Suprapubic skin (tissue), 4 donors: ENCODE results near the gene YKT6.

Source experiments
- EP300 ChIP-seq: sonication (generic); formaldehyde crosslinking; IDR thresholded peaks from one replicate; pipeline ENCODE4 v1.6.1; 2017; ENCODE audit warnings: antibody characterized with exemption
- POLR2A ChIP-seq, 2 donors: fragments of 450-650 bp; IDR thresholded peaks; one replicate each; pipeline ENCODE4 v1.6.1; 2017; ENCODE audit warnings: antibody characterized with exemption in 2 of 2, mild to moderate bottlenecking in 2 of 2, moderate library complexity in 2 of 2
- POLR2AphosphoS5 ChIP-seq, 3 donors: sonication (generic); formaldehyde crosslinking; IDR thresholded peaks; one replicate each; pipeline ENCODE4 v1.6.1; 2017; ENCODE audit warnings: antibody characterized with exemption in 3 of 3
- TF ChIP-seq, protein P1 (sequence below), 2 donors: fragments of 200-600 bp in 1 of 2; fragments of 450-650 bp in 1 of 2; sonication (generic) in 1 of 2; IDR thresholded peaks; one replicate each; pipeline ENCODE4 v1.5.1; 2016 to 2019; ENCODE audit warnings: antibody characterized with exemption in 2 of 2, mild to moderate bottlenecking in 1 of 2, moderate library complexity in 1 of 2

DNA sequence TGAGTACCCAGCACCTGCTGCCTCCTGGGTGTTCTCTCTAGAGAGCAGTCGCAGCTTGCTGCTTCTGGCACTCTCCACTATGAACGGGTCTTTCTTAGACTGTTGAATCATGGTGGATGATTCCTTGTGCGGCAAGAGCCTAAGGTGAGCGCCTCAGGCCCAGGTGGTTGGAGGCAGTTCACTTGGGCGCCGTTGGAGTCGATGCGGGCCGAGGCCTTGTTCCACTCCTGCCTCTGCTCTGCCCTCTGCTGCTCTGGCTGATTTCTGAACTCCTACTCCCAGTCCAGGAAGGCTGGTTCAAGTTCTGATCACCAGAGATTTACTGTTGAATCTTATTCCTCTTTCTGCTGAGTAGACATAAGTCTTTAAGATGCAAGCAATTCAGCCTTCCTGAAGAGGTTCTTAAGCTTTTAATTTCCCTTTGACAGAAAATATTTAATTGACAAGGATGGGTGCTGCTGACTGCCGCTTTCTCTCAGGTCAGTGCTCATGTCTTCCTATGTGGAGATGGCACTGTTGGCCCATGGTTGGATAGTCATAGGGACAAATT lies 10.4 kb downstream of the YKT6 start:
- TF ChIP-seq POLR2A (IDR thresholded peaks at IDR 0.05), result no peak
- TF ChIP-seq, protein P1, sequence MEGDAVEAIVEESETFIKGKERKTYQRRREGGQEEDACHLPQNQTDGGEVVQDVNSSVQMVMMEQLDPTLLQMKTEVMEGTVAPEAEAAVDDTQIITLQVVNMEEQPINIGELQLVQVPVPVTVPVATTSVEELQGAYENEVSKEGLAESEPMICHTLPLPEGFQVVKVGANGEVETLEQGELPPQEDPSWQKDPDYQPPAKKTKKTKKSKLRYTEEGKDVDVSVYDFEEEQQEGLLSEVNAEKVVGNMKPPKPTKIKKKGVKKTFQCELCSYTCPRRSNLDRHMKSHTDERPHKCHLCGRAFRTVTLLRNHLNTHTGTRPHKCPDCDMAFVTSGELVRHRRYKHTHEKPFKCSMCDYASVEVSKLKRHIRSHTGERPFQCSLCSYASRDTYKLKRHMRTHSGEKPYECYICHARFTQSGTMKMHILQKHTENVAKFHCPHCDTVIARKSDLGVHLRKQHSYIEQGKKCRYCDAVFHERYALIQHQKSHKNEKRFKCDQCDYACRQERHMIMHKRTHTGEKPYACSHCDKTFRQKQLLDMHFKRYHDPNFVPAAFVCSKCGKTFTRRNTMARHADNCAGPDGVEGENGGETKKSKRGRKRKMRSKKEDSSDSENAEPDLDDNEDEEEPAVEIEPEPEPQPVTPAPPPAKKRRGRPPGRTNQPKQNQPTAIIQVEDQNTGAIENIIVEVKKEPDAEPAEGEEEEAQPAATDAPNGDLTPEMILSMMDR (IDR thresholded peaks at IDR 0.05), result no peak
- TF ChIP-seq POLR2AphosphoS5 (IDR thresholded peaks at IDR 0.05), result no peak
- no peak for TF ChIP-seq EP300
